GM18870 (cell line): ENCODE results near the gene SLIT3.

ENCODE experiments used
- ATAC-seq: cut with Tn5 transposase; IDR thresholded peaks from one replicate; pipeline ENCODE4 v1.9.1; 2021; ENCODE audit warnings: moderate library complexity; ENCODE audit not compliant: unreplicated experiment

Gene SLIT3

DNA sequence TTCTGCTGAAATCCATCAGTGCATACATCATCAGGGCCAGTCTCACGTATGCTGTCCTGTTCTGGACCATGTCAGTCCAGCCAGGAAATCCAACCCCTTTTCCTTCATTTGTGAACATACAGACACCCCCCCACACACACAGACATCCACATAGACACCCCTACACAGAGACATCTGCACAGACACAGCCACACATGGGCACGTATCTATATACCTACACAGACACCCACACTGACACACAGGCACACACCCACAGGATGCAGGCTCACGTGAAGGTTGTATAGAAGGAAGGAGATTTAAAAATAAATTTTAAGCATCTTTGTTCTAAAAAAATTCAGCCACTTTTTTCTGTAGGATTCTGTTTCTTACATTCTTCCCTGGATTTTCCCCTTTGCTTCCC, 325.6 kb downstream of the SLIT3 start:
- no peak for ATAC-seq

DNA sequence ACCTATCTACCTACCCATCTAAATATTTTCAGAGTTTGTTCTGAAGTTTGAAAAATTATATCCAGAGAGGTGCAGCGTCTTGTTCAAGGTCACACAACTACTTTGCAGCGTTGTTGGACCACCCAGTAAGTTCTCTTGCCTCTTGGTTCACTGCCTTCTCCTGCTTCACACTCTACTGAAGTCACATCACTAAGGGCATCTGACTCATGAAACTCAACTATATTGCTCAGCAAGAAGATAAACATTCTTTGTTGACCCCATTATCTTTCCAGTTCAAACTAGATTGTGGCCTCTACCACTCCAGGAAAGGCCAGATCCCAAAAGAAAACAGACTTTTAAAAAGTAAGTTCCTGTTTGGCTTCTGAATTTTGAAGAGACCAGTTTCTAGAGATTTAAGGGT, 326.9 kb downstream of the SLIT3 start:
- ATAC-seq = no peak

DNA sequence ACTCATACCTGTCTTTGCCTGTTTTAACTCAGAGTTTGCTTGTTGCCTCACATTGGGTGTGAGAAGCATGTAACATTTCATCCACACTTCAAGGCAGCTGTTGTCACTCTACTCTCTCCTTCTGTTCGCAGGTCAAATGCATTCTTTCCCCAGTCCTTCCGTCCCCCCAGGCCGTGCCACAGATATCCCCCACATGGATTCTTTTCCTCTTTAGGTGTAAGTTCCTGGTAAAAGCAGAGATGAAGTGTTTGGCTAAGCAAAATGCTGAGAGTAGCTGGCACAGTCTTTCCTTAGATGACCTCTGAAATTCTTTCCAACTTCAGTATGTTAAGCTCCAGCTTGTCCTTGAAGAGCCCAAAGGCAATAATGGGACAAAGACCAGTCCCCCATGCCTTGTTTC, 328.2 kb downstream of the SLIT3 start:
- no peak for ATAC-seq

DNA sequence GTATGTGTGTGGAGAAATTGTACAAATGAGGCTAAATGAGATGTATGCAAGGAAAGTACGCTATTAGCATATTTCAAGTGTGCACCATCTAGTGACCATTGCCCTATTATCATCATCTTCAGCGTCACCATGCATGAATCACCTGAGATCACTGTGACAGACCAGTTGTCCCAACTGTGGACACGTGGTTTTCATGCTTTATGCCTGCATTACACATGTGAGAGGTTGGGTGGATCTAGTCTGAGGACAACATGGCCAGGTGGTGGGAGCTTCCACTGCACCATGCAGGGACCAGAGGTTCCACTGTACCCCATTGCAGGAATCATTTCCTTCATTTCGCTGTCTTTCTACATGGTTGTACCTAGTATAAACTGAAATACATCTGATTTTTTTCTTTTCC, 329.8 kb downstream of the SLIT3 start:
- no peak for ATAC-seq

DNA sequence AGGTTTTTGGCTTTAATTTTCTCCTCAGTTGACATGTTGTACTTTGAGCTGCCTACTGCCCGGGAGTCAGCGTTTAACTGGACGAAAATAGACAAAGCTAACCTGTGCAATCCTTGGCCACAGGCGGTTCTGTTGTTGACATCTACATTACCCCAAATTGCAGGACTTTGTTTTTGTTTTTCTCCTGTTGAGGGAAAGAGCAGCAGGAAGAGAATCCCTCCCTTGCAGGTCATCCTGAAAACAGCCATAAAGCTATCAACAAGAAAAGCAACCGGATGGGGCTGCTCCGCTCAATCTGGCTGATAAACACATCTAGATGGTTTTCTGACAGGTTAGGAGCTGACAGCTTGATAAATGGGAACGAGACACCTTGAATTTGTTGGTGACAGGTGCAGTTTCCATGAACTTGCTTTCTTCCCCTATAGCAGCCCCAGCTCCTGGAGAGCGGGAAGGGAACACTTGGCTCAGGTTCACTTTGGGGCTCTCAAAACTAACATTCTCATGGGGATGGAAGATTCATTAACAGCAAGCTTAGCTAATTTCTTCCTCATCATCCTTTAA, 331.5 kb downstream of the SLIT3 start:
- ATAC-seq = no peak

DNA sequence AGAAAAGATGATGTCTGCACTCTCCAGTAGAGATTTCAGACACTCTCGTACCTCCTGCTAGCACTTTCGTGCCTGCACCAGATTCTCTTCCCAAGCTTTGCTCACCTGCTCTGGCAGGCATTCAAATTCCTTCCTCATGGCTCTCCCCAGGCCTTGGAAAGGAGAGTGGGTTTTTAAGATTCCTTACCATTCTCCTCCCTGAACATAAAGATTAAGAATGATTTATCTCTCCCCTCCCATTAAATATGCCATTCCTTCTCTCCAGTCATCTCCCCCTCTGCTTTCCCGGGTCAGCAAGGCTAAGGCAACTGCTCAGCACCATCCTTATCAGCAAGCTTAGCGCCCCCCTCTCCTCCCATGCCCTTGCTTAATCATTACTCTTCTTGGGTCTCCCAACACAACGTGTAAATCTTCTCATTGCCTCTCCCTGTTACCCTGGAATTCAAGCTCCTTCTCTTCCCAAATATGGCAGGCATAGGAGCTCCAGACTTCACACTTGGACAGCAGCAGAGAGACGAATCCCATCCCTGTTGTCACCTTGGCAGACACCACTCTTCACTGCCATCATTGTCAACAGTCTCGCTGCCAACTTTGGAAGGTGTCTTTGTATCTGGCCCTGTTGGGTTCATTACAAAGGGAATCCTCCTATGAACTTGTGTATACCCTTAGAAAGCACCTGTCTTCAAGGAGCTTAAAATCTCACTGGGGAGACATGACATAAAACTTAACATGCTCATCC, 332.9 kb downstream of the SLIT3 start:
- no peak for ATAC-seq

DNA sequence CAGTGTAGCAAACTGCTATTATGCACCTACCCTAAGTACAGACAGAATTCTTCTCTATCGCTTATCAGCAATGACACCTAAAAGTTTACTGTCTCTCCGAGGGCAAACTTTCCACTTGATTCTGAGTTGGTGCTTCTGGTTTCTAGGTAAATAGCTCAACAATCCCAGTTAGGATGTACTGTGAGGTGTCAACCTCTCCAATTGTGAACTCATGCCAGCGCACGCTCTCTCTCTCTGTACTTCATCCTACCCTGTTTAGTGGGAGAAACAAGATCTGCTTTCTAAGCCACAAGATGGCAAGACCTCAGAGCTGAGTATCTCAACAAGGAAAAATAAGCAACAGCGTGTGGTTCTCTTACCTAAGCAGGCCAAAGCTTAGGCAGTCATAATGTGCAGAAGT, 335.3 kb downstream of the SLIT3 start:
- ATAC-seq = no peak

DNA sequence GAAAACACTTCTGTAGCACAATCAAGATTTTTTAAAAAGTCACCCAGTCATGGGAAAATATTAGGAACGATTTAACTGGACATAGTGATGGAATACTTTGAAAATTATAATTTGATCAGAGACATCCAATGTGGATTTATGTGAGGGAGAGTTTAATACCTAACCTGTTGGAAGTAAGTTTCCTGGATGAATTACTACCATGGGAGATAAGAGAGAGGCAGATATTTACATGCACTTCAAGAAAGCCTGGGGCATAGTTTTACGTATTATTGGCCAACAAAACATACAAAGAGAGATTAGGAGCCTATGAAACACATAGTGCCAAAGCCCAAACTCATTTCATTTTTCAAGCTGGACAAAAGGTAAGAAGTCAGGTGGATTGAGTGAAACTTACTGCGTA, 336.8 kb downstream of the SLIT3 start:
- ATAC-seq = no peak

DNA sequence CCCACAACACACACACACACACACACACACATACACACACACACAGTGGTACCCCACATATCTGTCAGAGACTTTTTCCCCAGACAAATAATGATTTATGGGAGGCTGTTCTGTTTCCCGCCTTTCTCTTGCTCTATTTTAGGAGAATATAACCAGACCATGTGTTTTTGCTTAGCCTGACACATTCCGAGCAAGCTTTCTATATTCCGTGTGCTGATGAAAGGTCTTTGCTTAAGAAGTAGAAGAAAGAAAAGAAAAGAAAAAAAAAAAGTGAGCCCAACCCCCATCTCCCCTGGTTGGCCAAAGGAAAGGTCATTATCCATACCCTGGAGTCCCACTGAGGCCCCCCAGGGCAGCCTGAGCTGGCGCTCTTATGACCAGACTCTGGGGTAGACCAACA, 338.6 kb downstream of the SLIT3 start:
- no peak for ATAC-seq

DNA sequence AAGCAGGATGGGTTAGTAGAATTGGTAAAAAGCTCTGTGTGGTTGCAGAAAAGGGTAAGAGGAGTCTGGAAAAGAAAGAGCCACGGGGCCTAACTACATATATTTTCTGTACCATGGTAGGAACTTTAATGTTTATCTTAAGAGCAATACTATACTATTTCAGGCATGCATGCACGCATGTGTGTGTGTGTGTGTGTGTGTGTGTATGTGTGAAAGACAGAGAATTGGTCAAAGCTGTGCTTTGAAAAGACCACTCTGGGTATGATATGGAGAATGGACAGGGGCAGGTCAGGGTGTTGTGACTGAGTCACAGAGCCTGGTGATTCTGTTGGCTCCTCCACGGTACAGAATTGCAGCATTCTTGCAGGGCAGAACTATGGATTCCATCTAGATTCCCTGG, 339.3 kb downstream of the SLIT3 start:
- no peak for ATAC-seq

DNA sequence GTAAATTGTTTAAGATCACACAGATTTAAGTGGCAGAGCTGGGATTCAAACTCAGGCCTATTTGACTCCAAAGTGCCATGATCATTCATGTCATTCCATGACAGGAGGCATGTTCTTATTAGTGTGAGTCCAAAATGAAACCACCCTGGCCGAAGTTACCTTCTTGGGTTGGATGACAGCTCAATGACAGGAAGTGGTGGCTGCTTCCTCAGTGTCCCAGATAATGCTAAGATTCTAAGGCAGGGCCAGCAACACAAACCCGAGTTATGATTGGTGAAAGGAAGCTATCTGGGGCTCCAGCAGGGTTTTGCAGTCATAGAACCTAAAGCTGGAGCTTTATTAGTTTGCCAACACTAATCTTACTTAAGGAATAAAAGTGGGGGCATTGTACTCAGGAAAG, 340.4 kb downstream of the SLIT3 start:
- ATAC-seq = no peak

DNA sequence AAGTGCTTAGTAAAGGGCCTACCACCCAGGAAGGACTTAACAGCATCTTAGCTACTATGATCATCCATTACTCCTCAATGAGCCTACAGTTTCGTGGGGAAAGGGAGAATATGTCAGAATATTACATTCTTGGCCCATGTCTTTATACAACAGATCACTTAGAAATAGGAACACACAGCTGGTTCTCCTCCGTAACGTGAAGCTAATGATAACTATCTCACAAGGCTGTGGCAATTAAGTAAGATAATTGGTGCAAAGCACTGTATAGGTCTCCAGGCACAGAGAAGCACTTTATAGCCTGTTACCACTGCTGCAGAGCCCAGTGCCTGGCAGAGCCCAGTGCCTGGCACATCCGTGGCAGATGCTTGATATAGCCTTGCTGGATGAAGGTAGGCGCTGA, 347.6 kb downstream of the SLIT3 start:
- no peak for ATAC-seq

DNA sequence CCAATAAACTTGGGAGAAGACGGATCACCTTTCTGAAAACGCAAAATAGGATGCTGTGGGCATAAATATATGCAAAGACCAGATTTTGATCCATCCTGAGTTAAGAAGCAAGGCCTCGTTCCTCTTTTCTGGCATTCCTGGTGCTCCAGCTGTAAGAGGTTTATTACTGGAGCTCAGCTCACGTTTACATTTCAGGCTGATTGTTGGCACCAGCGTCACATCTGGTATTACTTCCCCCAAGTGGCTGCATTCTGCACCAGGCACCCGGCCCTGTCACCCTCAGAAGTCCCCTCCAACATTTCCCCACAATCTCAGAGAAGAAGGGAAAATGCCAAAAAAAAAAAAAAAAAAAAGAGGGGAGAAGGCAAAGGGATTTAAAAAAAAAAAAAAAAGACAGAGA, 348.7 kb downstream of the SLIT3 start:
- no peak for ATAC-seq

DNA sequence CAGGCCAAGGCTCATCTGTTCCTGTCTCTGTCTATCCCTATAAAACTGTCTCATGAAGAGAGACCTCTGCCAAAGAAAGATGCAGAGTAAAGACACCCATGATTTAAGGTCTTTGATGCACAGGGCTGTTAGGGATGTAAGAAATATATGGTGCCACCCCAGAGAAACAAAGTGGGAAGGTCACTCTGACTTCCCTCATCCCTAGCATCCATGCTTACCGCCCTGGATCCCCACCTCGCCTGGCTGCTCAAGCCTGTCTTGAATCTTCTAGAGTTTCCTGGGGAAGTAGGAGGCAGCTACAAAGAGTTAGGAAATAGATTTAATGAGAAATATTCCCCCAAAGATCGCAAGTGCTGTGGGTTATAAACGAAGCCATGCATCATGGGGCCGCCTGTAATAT, 349.2 kb downstream of the SLIT3 start:
- no peak for ATAC-seq

DNA sequence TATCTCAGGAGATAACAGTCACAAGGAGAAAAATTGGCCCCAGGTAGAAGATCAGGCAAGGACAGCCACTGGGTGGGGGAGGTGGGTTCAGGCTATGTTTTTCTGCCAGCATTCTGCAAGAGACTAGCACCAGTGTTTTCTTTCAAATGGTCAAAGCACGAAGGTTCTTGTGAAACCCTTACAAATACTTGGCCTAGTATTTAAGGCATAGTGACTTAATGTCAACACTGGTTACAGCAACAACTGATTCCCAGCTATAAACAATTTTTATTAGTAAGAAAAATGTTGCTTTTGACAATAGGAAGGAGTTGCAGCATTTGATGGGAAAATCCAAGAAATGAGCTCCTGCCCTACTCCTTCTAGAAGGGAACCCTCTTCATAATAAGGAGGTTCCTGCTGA, 349.6 kb downstream of the SLIT3 start:
- no peak for ATAC-seq

DNA sequence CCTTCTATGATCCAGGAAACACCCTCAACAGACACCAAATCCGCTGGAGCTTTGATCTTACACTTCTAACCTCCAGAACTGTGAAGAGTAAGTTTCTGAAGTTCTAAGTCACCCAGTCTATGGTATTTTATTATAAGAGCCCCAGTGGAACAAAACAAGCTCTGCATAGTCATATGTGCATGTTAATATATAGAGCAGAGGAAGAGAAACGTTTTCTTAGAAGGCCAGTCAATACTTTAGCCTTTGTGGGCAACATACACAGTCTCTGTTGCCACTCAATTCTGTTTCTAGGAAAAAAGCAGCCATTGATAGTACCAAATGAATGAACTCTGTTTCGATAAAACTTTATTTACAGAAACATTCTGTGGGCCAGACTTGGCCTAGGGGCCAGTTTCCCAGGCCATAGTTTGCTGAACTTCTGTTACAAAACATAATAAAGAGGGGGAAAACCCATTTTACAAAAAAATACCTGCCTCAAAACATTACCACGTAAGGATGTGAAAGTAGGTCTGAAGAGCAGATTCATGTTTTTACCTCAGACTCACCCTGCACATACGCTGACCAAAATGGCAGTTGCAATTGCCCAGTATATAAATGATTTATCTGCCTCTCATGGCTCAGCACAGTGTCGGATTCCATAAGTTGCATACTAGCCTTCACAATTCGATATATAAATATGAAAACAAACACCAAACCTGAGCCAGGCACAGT, 350.5 kb downstream of the SLIT3 start:
- no peak for ATAC-seq

DNA sequence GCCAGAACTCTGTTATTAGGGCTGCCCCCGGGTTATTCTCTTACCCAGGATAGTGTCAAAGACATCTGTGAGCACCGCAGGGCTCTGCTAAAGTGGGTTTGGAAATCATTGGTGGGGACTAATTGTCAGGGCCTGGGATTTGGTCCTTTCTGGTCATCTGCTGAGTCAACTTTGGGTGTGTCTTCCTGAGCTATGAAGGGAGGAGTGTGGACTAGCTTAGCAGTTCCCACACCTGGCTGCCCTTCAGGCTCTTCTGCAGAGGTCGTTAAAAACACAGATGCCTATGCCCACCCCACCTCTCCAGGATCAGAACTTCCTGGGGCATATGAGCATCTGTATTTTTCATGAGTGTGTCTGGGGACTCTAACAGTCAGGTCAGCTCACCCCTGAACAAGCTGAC, 352.2 kb downstream of the SLIT3 start:
- ATAC-seq = no peak

DNA sequence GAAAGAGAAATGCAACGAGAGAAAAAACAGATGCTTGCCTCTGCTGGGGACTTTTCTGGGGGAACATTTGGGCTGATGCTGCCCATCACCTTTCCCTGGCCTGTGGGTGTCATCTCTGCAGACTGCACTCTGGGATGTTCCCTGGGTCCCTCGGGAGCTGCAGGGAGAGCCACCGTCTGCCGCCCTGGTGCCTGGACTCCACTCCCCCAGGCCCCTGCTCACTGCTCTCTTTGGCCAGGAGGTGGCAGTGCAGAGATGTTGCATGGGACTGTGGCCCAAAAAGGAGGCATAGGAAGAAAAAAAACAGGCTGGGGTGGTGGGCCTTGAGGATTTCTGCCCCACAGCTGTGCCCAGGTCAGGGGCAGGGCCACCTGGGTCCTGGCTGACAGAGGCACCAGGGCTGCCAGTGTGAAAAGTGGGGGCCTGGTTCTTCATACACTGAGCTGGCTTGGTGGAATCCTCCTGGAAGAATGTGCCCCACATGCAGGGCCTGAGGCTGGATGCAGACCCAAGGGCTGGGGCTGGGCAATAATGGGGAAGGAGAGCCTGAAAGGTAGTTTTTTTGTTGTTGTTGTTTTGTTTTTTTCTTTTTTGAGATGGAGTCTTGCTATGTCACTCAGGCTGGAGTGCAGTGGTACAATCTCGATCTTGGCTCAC, 353.6 kb downstream of the SLIT3 start:
- ATAC-seq = no peak

DNA sequence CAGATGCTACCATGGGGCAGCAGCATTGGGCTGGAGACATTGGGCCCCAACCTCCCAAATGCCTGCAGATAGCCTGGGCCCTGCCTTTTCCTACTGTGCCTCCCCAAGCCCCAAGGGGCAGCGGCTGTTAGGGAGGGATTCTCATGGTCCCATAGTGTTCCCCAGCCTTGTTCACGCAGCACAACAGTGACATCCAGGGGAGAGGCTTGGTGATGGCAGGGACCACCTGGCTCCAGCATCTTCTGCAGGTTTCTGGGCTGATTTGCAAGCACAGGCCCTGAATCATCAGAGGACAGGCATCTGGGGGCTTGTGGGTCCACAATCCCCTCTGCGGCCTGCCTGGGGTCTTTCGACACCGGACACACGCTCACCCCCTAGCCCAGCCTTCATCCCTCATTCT, 354.6 kb downstream of the SLIT3 start:
- no peak for ATAC-seq

DNA sequence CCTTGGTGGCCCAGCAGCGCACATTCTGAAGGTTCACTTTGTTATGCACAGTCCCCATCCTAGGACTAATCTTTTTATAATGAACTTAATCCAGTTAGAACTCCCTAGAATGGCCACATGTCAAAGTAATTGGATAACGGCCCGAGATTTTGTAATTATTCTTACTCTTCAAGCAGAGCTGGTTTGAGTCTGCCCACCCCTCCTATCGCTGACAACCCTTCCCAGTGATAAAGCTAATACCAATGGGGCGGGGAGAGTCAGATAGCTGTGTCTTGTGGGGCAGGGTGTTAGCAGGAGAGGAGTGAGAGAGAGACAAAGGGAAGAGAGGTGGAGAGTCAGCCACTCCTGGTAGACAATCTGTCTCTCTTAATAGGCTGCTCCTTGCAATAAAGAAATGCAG, 356.9 kb downstream of the SLIT3 start:
- ATAC-seq = no peak

DNA sequence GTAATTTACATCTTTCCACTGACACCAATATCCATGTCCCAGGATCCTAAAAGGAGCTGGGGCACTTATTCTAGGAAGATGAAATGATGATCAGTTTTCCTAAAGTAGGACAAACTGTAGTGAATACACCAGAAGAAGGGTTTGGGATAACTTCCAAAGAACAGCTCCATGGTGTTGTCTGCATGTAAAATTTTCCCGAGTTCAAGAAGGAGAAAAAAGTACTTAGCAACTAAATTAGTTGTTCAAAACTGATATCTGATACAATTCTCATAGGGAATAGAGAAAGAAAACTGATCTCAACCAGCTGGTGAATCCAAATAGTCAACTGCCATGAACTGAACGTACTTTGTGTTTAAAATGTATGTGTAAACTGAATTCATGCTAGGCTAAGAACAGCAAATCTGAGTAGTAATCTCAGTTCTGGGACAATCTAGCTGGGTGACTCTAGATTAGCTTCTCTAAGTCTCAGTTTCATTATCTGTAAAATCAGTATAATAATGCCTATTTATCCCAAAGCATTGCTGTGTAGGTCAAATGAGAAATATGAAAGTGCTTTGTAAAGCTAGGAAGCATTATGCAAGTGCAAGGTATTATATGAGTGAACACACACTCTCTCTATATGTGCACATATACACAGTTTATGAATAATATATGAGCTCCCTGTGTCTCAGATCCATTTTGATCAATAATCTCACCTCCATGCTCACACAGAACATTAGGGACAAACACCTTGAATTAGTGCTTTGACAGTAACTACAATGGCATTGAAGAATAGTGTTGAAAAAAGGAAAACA, 357.7 kb downstream of the SLIT3 start:
- no peak for ATAC-seq
